ENCODE measurements around the gene IL10. TPM values are rescaled to one million over a fixed set of nuclear protein-coding genes. Genes with fewer than 3 reads are reported as not detected.
A peak's percentile ranks its signal among the peaks of the same experiment; 100 is the strongest.

The IL10 gene
- total and polyA plus RNA-seq, 7 donors: 1.6 to 16.8 (median 5.4) TPM

DNA sequence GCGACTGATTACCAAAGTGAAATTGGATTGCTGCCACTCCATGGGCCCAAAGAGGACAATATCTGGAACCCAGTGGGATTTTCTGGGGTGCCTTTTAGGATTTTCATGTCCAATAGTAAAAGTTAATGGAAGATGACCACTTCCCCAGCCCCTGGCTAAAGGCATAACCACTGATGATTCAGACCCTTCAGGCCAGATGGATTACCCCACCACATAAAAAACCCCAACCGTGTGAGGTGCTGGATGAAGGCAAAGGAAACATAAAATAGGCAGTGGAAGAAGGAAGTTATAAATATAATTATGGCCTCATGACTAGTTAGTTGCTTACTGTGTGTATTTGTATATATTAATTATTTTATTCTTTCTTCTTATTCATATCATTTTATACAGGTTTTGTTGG lies 40.2 kb upstream of the IL10 start:
- H3K4me1 ChIP-seq: no peaks in the 10 kb centered on the region
- TF ChIP-seq, protein P1, sequence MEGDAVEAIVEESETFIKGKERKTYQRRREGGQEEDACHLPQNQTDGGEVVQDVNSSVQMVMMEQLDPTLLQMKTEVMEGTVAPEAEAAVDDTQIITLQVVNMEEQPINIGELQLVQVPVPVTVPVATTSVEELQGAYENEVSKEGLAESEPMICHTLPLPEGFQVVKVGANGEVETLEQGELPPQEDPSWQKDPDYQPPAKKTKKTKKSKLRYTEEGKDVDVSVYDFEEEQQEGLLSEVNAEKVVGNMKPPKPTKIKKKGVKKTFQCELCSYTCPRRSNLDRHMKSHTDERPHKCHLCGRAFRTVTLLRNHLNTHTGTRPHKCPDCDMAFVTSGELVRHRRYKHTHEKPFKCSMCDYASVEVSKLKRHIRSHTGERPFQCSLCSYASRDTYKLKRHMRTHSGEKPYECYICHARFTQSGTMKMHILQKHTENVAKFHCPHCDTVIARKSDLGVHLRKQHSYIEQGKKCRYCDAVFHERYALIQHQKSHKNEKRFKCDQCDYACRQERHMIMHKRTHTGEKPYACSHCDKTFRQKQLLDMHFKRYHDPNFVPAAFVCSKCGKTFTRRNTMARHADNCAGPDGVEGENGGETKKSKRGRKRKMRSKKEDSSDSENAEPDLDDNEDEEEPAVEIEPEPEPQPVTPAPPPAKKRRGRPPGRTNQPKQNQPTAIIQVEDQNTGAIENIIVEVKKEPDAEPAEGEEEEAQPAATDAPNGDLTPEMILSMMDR (IDR thresholded peaks at IDR 0.05): no peak
- TF ChIP-seq EP300 (IDR thresholded peaks at IDR 0.05): no peak
- TF ChIP-seq POLR2AphosphoS5 (IDR thresholded peaks at IDR 0.05): no peak
- TF ChIP-seq POLR2A (IDR thresholded peaks at IDR 0.05): no peak
- no peak for DNase-seq
- intact Hi-C loops (cut with DNase I): no loop called here
- no peaks in the 10 kb centered on the region for H3K27me3 ChIP-seq
- H3K27ac ChIP-seq: no peak overlapping the region
- whole genome bisulfite sequencing, 2 donors: 76 to 84% methylated on average over 2 of the region's 2 CpGs
- no peak overlapping the region for H3K4me3 ChIP-seq
- peaks cover 0 to 2% (median 0%) of the 10 kb centered on the region in 4 donors for H3K9me3 ChIP-seq
- no peaks in the 10 kb centered on the region for H3K36me3 ChIP-seq

DNA sequence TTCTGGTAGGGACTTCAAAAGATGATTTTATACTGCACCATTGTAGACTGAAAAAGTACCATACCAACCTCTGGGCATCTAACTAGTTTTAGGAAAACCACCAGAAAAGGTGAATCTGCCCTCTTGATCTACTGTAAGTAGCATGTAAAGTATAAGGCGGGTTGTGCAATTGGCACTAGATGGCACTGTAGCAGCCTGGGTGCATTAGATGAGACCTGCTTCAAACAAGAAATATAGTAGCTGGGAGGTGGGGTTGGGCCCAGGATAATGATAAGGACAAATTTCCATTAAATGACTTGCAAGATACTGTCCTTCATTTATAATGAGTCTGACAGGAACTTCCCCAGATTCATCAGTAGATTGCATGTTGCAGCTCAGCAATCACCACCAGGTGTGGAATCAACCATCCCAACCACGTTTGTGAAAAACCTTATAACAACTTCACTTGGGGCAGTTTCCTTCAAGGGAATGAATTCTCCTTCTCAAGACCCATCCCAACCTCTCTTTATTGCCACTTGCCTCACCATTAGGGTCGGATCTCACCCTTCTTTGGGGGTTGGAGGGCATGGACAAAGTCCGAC lies 37.3 kb upstream of the IL10 start:
- no peaks in the 10 kb centered on the region for H3K27me3 ChIP-seq
- H3K4me1 ChIP-seq: no peaks in the 10 kb centered on the region
- no peaks in the 10 kb centered on the region for H3K36me3 ChIP-seq
- WGBS, 2 donors: 54 to 78% methylated on average over 4 of the region's 4 CpGs
- intact Hi-C loops (cut with DNase I): loop anchor here (5.0 kb wide), 1 partner anchor 172 kb away; the partner anchor contains the start of gene DYRK3
- TF ChIP-seq, protein P1 (IDR thresholded peaks at IDR 0.05): peak in 1 of 4 experiments; percentile 10
- TF ChIP-seq EP300 (IDR thresholded peaks at IDR 0.05): no peak
- H3K27ac ChIP-seq: no peak overlapping the region
- no peak for DNase-seq
- H3K4me3 ChIP-seq: no peak overlapping the region
- H3K9me3 ChIP-seq: peaks cover 0 to 2% (median 0%) of the 10 kb centered on the region in 4 donors

DNA sequence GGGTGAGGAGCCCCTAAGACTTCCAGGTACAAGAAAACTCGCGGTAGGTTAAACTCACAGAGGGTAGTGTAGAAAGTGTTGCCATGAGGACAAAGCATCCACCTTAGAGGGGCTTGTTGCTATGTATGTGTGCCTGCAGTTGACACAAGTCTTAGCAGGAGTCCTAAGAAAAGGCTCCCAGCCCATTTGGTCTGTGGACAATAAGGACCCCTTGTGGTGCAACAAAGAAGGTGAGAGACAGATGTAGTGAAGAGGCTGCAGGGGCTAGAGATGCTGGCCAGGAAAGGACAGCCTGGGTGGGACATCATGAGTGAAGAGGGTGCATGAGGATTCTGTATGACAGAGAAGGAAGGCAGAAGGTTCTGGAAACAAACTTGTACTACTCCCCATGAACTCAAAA lies 36.3 kb upstream of the IL10 start:
- intact Hi-C loops (cut with DNase I): loop anchor here (5.0 kb wide), 1 partner anchor 171 kb away; the partner anchor contains the start of gene DYRK3
- H3K27ac ChIP-seq: no peak overlapping the region
- WGBS, 2 donors: 79 to 86% methylated on average over 2 of the region's 2 CpGs
- no peak overlapping the region for H3K4me3 ChIP-seq
- H3K4me1 ChIP-seq: no peaks in the 10 kb centered on the region
- TF ChIP-seq POLR2AphosphoS5 (IDR thresholded peaks at IDR 0.05): no peak
- TF ChIP-seq, protein P1 (IDR thresholded peaks at IDR 0.05): peak in 2 of 4 experiments; percentile 16 to 17
- H3K27me3 ChIP-seq: no peaks in the 10 kb centered on the region
- H3K36me3 ChIP-seq: no peaks in the 10 kb centered on the region
- no peak for DNase-seq
- H3K9me3 ChIP-seq: peaks cover 0 to 2% (median 0%) of the 10 kb centered on the region in 4 donors

DNA sequence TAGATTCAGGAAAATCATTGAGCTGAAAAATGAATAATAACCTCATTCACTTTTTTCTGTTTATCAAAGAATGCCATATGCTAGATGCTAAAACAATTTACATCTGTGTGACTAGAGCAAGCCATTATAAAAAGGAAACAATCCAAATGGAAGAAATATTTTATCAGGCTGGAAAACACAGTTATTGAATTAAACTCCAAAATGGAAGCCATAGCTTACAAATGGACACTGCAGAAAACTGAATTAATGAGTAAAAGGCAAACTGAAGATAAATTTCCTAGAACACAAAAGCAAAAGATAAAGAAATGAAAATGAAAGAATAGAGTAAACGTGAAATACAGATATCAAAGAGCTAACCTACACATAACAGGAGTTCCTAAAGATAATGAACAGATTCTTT lies 33.1 kb upstream of the IL10 start:
- TF ChIP-seq, protein P1 (IDR thresholded peaks at IDR 0.05): no peak
- no peak for TF ChIP-seq POLR2A (IDR thresholded peaks at IDR 0.05)
- no peak for TF ChIP-seq POLR2AphosphoS5 (IDR thresholded peaks at IDR 0.05)
- H3K4me3 ChIP-seq: no peak overlapping the region
- H3K27me3 ChIP-seq: no peaks in the 10 kb centered on the region
- no peak for DNase-seq
- no peak overlapping the region for H3K27ac ChIP-seq
- no peaks in the 10 kb centered on the region for H3K9me3 ChIP-seq
- intact Hi-C loops (cut with DNase I): loop anchor here (5.0 kb wide), 1 partner anchor 168 kb away; the partner anchor contains the start of gene DYRK3
- 42 to 62% methylated on average over 1 of the region's 1 CpG for WGBS, 2 donors
- no peaks in the 10 kb centered on the region for H3K36me3 ChIP-seq
- H3K4me1 ChIP-seq: no peaks in the 10 kb centered on the region

Measured in sigmoid colon (tissue), 7 donors.